Muscle layer of duodenum (tissue), 2 donors: ENCODE measurements around the gene PLEKHA7.

ENCODE experiments used
- H3K27ac ChIP-seq: one replicate; pipeline ENCODE4 v1.7.0; 2013; ENCODE audit warnings: mild to moderate bottlenecking, low read length
- H3K27me3 ChIP-seq: one replicate; pipeline ENCODE4 v1.7.0; 2013; ENCODE audit warnings: low read depth, mild to moderate bottlenecking, control low read depth, low read length
- H3K36me3 ChIP-seq, 2 donors: one replicate each; pipeline ENCODE4 v1.7.0; 2013; ENCODE audit warnings: low read length in 2 of 2, control low read depth in 1 of 2, mild to moderate bottlenecking in 1 of 2; ENCODE audit not compliant: insufficient read depth in 2 of 2, control insufficient read depth in 1 of 2
- H3K4me1 ChIP-seq, 2 donors: one replicate each; pipeline ENCODE4 v1.7.0; 2013; ENCODE audit warnings: low read length in 2 of 2, mild to moderate bottlenecking in 2 of 2, control low read depth in 1 of 2, moderate library complexity in 1 of 2; ENCODE audit not compliant: insufficient read depth in 2 of 2, control insufficient read depth in 1 of 2
- H3K4me3 ChIP-seq, 2 donors: one replicate each; pipeline ENCODE4 v1.7.0; 2013; ENCODE audit warnings: low read length in 2 of 2, low read depth in 1 of 2, mild to moderate bottlenecking in 1 of 2
- H3K9me3 ChIP-seq, 2 donors: one replicate each; pipeline ENCODE4 v1.7.0; 2013; ENCODE audit warnings: low read length in 2 of 2, control low read depth in 1 of 2, mild to moderate bottlenecking in 1 of 2; ENCODE audit not compliant: control insufficient read depth in 1 of 2
- donor health status: healthy.

Gene PLEKHA7

DNA sequence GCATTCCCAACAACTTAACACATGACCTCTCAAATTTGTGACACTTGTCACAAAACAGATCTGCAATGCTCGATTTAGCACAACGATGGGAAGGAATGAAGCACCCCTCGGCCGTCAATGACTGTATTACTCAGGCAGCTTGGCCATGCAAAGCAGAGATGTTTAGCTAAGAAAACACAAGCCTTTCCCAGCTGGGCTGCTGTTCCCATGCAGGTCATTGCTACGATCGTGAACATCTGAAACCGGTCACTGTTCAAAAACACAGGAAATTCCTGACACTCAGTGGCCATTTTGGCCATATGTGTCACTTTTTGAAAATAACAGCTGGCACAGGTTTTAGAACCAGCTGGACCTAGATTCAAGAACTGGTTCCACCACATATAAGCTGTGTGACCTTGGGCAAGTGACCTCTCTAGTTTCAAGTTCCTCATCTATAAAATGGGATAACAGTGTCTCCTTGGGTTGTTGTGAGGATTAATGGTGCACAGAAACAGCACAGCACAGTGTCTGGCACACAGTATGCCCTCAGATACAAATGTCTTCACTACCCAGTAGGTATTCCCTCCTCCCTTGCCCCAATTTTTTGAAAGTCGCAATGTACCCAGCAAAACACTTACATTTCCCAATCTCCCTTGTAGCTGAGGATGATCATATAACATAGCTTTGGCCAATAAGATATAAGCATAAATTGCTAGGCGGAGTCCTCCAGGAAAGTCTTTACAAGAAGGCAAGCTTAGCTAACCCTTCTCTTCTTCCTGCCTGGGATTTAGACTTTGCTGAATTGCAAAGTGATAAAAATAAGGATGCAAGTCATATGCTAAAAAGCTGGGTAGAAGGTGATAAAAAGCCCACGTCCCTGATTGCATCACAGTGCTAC lies 182.7 kb downstream of the PLEKHA7 start:
- no peak overlapping the region for H3K4me3 ChIP-seq
- no peaks in the 10 kb centered on the region for H3K27me3 ChIP-seq
- H3K27ac ChIP-seq = no peak overlapping the region
- no peaks in the 10 kb centered on the region for H3K36me3 ChIP-seq
- no peaks in the 10 kb centered on the region for H3K4me1 ChIP-seq
- H3K9me3 ChIP-seq = no peaks in the 10 kb centered on the region

DNA sequence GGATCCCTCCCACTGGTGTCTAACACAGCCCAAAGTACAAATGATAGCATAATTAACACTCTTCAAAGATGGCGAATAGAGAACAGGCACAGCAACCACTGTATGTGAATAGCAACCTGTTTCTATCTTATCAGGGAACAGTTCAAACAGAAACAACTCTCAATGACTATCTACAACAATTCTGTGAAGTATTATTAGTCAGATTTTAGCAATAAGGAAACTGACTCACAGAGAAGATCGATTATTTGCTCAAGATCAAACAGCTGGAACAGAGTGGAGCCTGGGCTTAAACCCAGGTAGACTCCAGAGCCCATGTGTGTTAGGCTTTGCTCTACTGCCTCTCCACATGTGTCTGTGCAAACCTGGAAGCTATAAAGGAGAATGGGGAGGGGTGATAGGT lies 187.1 kb downstream of the PLEKHA7 start:
- Histone ChIP-seq H3K36me3 (no peaks in the 10 kb centered on the region), H3K27ac (no peak overlapping the region), H3K9me3 (no peaks in the 10 kb centered on the region), H3K4me3 (no peak overlapping the region), H3K4me1 (peaks cover 0 to 7% of the 10 kb centered on the region in 2 donors), H3K27me3 (no peaks in the 10 kb centered on the region)

DNA sequence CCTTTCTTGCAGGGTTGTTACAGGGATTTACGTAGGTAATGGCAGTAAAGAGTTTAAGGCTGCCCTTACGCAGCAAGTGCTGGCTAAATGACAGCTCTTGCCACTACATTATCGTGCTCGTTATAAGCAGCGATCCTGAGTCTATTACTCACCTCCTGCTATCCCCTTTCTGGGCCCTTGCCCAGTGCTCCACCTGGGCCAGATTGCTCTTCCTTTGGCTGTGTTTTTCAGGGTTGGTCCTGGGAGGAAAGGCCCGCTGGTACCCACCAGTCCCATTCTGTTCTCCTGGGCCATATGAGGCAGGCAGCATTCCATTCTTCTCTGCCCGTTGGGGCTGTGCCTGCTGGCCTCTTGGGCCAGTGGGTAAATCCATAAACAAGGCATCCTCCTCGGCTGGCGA lies 188.2 kb downstream of the PLEKHA7 start:
- H3K4me1 ChIP-seq = peaks cover 0 to 7% of the 10 kb centered on the region in 2 donors
- no peak overlapping the region for H3K4me3 ChIP-seq
- no peaks in the 10 kb centered on the region for H3K27me3 ChIP-seq
- peak overlapping the region; percentile 52 for H3K27ac ChIP-seq
- no peaks in the 10 kb centered on the region for H3K36me3 ChIP-seq
- H3K9me3 ChIP-seq = no peaks in the 10 kb centered on the region

DNA sequence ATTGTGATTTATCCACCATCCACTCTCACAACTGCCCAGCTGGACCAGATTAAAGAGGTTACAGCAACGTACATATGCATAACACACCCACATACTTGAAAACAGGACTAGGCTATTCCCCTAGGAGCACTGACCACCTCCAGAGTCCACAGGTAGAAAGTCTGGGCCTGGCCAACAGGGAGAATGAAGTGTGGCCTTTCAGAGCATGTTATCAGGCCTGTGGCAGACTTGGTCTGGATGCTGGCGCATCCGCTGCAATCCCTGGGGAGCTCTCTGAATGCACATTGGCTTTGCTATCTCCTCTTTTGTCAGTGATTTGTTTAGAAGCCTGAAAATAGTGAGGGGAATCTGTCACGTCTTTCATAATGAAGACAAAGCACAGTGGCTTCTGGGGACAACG lies 189.1 kb downstream of the PLEKHA7 start:
- H3K27me3 ChIP-seq = no peaks in the 10 kb centered on the region
- H3K36me3 ChIP-seq = no peaks in the 10 kb centered on the region
- peaks cover 6 to 7% of the 10 kb centered on the region in 2 donors for H3K4me1 ChIP-seq
- no peak overlapping the region for H3K4me3 ChIP-seq
- no peaks in the 10 kb centered on the region for H3K9me3 ChIP-seq
- peak overlapping the region; percentile 6 for H3K27ac ChIP-seq

DNA sequence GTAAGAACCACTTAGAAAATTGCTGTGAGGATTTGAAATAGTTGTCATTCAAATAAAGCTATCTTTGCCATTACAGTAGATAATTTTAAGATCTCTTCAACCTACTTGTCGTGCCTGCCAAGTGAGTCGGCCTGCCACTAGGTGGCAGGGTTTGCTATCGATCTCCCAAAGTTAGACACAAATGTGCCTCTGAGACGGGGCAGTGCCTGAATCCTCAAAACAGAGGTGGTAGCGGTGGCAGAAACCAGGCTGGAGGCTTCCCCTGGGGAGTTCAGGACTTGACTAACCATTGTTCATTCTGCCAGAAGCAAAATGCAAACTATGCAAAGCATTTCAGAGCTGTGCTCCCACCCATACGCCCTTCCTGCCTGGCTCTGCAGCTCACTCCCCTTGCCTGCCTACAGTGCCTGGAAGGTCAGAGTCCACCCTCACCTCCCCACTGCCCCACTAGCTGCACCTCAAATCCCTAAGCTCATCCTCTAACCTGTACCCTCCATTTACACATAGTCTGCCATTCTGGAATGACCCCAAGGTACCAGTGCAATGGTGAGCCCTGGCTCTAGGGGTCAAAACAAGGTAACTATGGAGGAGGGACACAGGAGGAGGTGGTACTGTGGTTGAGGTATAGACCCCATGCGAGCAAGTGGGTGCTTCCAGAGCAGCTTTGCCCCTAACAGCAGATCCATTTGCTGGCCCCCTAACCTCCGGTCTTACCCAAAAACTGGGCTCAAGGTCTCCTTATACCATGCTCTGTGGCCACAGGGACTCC lies 193.7 kb downstream of the PLEKHA7 start:
- Histone ChIP-seq H3K4me3 (no peak overlapping the region), H3K4me1 (peaks cover 5 to 7% of the 10 kb centered on the region in 2 donors), H3K27ac (no peak overlapping the region), H3K27me3 (no peaks in the 10 kb centered on the region), H3K36me3 (no peaks in the 10 kb centered on the region), H3K9me3 (no peaks in the 10 kb centered on the region)

DNA sequence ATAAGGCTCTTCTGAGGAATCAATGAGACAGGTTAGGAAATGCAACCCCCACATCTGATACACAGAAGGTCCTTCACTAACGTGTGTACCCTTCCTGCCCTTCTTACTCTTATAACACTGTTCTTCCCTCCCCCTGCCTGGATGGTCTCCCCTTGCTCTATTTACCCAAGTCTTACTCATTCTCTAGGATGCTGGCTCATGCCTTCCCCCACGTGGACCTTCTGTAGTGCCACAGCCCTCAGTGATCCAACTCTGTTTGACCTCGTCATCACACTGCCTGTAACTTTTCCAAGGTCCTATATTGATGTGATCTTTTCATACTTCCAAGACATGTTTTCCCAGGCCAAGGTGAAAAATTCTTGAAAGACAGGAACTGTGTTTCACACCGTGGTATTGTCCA lies 195.9 kb downstream of the PLEKHA7 start:
- H3K36me3 ChIP-seq = peaks cover 0 to 4% of the 10 kb centered on the region in 2 donors
- no peak overlapping the region for H3K27ac ChIP-seq
- H3K4me1 ChIP-seq = peaks cover 0 to 11% of the 10 kb centered on the region in 2 donors
- H3K27me3 ChIP-seq = no peaks in the 10 kb centered on the region
- no peaks in the 10 kb centered on the region for H3K9me3 ChIP-seq
- H3K4me3 ChIP-seq = no peak overlapping the region

DNA sequence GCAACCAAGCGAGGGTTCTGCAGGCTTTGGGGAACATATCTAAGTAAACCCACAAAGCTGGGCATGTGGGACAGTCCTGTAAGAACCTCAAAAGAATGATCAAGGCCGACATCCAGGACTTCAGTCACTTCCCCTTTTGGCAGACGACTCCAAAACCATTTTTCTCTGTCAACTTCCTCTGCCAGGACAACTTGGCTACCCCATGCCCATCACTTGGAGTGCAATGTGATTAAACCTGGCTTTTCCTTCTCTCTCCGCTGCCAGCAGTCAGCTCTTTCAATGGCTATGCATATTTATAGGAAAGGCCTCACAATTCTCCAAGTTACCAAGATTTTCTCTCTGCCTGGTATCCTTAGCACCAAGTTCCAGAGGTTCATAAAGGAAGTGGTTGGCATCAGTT lies 196.9 kb downstream of the PLEKHA7 start:
- H3K36me3 ChIP-seq = peaks cover 0 to 8% of the 10 kb centered on the region in 2 donors
- no peaks in the 10 kb centered on the region for H3K27me3 ChIP-seq
- H3K27ac ChIP-seq = no peak overlapping the region
- no peak overlapping the region for H3K4me3 ChIP-seq
- no peaks in the 10 kb centered on the region for H3K9me3 ChIP-seq
- peaks cover 0 to 11% of the 10 kb centered on the region in 2 donors for H3K4me1 ChIP-seq

DNA sequence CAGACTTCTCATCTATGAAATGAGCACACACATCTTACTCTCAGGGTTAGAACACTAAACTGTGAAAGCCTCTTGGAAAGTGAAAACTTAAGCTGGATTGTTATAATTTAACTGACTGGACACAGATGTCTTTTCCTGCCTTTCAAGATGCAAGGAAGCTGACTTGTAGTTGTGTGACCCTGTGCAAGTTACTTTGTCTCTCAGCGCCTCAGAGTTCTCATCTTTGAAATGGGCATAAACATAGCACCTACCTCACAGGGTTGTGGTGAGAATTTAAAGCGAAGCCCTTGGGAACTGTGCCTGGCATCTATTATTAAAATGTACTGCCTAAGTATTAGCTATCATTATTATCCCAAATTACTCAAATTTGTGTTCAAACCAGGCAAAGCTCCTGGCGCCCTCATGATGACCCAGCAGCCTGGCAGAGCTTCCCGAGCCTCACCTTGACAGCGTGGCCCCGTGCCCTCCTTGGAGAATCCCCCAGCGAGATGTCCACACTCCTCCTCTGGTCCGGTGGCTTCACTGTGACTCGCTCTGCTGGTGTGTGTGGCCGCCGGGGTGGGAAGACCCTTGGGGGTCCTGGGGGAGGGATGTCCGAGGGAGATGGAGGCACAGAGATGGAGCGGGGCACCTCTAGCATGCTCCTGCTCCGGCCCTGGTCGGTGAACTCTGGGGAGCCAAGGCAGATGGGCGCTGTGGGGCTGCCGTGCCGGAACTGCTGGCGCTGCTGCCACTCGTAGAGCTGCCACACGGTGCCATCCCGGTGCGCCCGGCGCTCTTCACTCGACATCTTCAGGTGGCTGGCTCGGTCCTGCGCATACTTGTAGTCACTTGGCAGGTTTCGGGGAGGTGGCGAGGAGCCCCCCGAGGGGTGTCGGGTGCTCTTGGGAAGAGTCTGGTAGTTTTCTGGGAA lies 197.6 kb downstream of the PLEKHA7 start:
- Histone ChIP-seq H3K27ac (no peak overlapping the region), H3K9me3 (no peaks in the 10 kb centered on the region), H3K4me1 (peaks cover 0 to 11% of the 10 kb centered on the region in 2 donors), H3K4me3 (no peak overlapping the region), H3K36me3 (peaks cover 0 to 8% of the 10 kb centered on the region in 2 donors), H3K27me3 (no peaks in the 10 kb centered on the region)

DNA sequence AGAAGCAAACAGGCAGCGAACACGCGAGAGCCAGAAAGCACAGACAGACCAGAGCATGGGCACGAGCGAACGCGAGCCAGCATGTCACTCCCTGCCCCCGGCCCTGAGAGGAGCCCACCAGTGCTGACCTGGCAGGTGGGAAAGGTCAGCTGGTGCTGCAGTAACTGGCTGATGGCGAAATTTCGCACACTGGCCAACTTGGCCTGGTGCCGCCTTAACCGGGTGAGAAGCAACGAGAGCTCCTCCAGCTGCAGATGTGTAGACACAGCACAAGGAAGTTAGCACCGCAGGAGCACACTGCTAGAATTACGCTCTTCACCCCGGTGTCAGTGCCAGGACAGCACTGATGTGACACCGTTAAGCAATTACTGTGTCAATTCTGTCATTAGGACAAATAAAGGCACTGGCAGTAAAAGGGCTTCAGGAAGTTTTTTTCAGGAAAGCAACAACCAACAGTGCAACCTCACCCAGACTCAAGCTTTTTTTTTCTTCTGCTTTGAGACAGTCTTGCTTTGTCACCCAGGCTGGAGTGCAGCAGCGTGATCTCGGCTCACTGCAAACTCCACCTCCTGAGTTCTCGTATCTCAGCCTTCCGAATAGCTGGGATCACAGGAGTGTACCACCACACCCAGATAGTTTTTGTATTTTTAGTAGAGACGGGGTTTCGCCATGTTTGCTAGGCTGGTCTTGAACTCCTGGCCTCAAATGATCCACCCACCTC lies 199.0 kb downstream of the PLEKHA7 start:
- Histone ChIP-seq H3K4me3 (no peak overlapping the region), H3K27me3 (no peaks in the 10 kb centered on the region), H3K27ac (no peak overlapping the region), H3K9me3 (no peaks in the 10 kb centered on the region), H3K36me3 (peaks cover 0 to 8% of the 10 kb centered on the region in 2 donors), H3K4me1 (peaks cover 0 to 7% of the 10 kb centered on the region in 2 donors)

DNA sequence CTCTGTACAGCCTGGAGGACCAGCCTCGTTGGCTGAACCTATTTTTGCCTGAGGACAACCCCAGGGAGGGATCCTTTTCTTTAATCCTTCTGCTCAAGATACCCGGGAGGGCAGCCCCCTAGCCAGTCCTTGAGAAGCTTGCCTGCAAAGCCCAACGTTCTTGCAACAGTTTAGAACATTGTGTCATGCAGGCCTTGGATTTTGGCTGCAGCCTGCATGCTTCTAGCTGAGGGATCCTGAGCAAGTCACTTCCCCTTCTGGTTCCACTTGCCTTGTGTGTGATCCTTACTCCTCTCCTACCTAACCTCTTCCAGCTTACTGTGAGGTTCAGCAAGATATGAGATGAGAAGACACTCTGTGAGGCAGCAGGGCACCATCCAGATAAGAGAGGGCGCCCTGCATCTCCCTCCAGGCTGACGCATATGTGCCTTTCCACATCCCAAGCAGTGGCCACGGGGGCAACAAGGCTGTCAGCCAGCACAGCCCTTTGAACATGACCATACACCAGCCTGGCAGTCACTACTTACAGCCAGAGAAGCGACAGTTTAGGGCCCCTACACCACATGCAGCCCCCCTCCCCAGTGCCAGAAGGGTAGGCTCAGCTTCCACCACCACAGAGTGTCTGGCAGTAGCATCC lies 199.7 kb downstream of the PLEKHA7 start:
- H3K36me3 ChIP-seq = peaks cover 0 to 8% of the 10 kb centered on the region in 2 donors
- no peak overlapping the region for H3K27ac ChIP-seq

More for the DNA sequence above, 199.7 kb downstream of the PLEKHA7 start:
- no peaks in the 10 kb centered on the region for H3K9me3 ChIP-seq
- H3K4me1 ChIP-seq = peaks cover 0 to 4% of the 10 kb centered on the region in 2 donors
- H3K27me3 ChIP-seq = no peaks in the 10 kb centered on the region
- no peak overlapping the region for H3K4me3 ChIP-seq
